SK-N-MC (cell line): ENCODE data around the gene GTF3C6.
"Not testable (repeated sequence)": the region's sequence is repeated elsewhere in the genome, so short reads cannot be mapped to it uniquely, and the experiment has no call there.

Experiments used
- DNase-seq: peaks from one replicate; pipeline ENCODE4 v3.0.0-alpha.2; 2011; ENCODE audit warnings: low read depth, low spot score
- H3K27ac ChIP-seq: fragments of 200-600 bp; sonication (generic); 2 replicates; pipeline ENCODE4 v1.5.1; 2016; ENCODE audit warnings: mixed run types
- H3K36me3 ChIP-seq: fragments of 200-600 bp; sonication (generic); 2 replicates; pipeline ENCODE4 v1.6.1; 2017; ENCODE audit warnings: antibody characterized with exemption, low read length, mixed read lengths; ENCODE audit not compliant: insufficient read depth
- H3K4me3 ChIP-seq: fragments of 200-600 bp; sonication (generic); 2 replicates; pipeline ENCODE4 v1.5.1; 2016
- H3K9ac ChIP-seq: fragments of 200-600 bp; sonication (generic); 2 replicates; pipeline ENCODE4 v1.8.0; 2017; ENCODE audit warnings: mixed run types, mixed read lengths; ENCODE audit not compliant: insufficient read length
- H3K9me3 ChIP-seq: fragments of 200-600 bp; sonication (generic); 2 replicates; pipeline ENCODE4 v1.6.1; 2017; ENCODE audit warnings: low read depth, mild to moderate bottlenecking, antibody characterized with exemption, low read length, moderate library complexity, mixed read lengths
- EZH2 ChIP-seq: fragments of 200-600 bp; sonication (generic); IDR thresholded peaks from one replicate; pipeline ENCODE4 v1.6.1; 2017; ENCODE audit warnings: antibody characterized with exemption
- FOXP2 ChIP-seq: optimal IDR thresholded peaks from 2 replicates; pipeline ENCODE3; 2011; ENCODE audit warnings: mild to moderate bottlenecking, moderate library complexity; ENCODE audit not compliant: insufficient read depth; ENCODE audit errors: extremely low read length, control extremely low read depth
- POLR2AphosphoS5 ChIP-seq: IDR thresholded peaks from 2 replicates; pipeline ENCODE4 v1.6.1; 2012; ENCODE audit warnings: mild to moderate bottlenecking, low read depth, low read length, borderline replicate concordance

GTF3C6 gene

GRCh38 chr6:110996691-110997090 lies 38.2 kb downstream of the GTF3C6 start:
- no peak for TF ChIP-seq FOXP2
- no peak for TF ChIP-seq EZH2
- TF ChIP-seq POLR2AphosphoS5: no peak
- Histone ChIP-seq H3K27ac (no peak overlapping the region), H3K36me3 (peaks cover 92% of the 10 kb centered on the region), H3K9ac (no peak overlapping the region), H3K4me3 (no peak overlapping the region), H3K9me3 (no peaks in the 10 kb centered on the region)
- no peak for DNase-seq

- Histone ChIP-seq H3K4me3 (no peak overlapping the region), H3K9ac (no peak overlapping the region), H3K9me3 (no peaks in the 10 kb centered on the region), H3K27ac (no peak overlapping the region), H3K36me3 (peaks cover 92% of the 10 kb centered on the region)
- peak; percentile 26 for DNase-seq
- no peak for TF ChIP-seq EZH2
- TF ChIP-seq FOXP2: no peak
- no peak for TF ChIP-seq POLR2AphosphoS5
Observed at GRCh38 chr6:110999634-111000270, 41.2 kb downstream of the GTF3C6 start.

- H3K9ac ChIP-seq: no peak overlapping the region
- no peak overlapping the region for H3K4me3 ChIP-seq
- H3K27ac ChIP-seq: no peak overlapping the region
- H3K9me3 ChIP-seq: no peaks in the 10 kb centered on the region
- no peak for DNase-seq
- no peak for TF ChIP-seq POLR2AphosphoS5
- no peak for TF ChIP-seq EZH2
- TF ChIP-seq FOXP2: no peak
- peaks cover 91% of the 10 kb centered on the region for H3K36me3 ChIP-seq
Observed at GRCh38 chr6:111002350-111002749, 43.8 kb downstream of the GTF3C6 start.

GRCh38 chr6:111011360-111012142 lies 53.0 kb downstream of the GTF3C6 start:
- Histone ChIP-seq H3K4me3 (no peak overlapping the region), H3K9ac (no peak overlapping the region), H3K9me3 (no peaks in the 10 kb centered on the region), H3K27ac (no peak overlapping the region), H3K36me3 (peaks cover 81% of the 10 kb centered on the region)
- no peak for DNase-seq
- no peak for TF ChIP-seq POLR2AphosphoS5
- no peak for TF ChIP-seq EZH2
- TF ChIP-seq FOXP2: no peak

DNA sequence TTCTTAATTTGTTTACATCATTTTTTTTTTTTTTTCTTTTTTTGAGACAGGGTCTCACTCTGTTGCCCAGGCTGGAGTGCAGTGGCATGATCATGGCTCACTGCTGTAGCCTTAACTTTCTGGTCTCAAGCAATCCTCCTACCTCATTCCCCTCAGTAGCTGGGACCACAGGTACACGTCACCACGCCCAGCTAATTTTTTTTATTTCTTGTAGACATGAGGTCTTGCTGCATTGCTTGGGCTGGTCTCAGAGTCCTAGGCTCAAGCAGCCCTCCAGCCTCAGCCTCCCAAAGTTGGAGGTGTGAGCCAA lies 53.6 kb downstream of the GTF3C6 start:
- TF ChIP-seq FOXP2 (no peak), POLR2AphosphoS5 (no peak), EZH2 (no peak)
- no peak for DNase-seq
- Histone ChIP-seq H3K4me3 (no peak overlapping the region), H3K27ac (no peak overlapping the region), H3K9me3 (no peaks in the 10 kb centered on the region), H3K9ac (no peak overlapping the region), H3K36me3 (peaks cover 77% of the 10 kb centered on the region)

DNA sequence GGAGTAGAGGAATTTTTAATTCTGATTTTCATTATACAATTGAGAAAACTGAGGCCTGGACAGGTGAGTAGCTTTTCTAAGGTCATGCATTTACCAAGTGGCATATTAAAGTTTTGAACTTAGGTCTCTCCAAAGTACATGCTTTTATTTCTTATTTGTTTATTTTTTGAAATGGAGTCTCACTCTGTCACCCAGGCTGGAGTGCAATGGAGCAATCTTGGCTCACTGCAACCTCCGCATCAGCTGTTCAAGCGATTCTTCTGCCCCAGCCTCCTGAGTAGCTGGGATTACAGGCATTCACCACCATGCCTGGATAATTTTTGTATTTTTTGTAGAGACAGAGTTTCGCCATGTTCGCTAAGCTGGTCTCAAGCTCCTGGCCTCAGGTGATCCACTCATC lies 54.0 kb downstream of the GTF3C6 start:
- H3K9ac ChIP-seq, H3K9me3 ChIP-seq, H3K4me3 ChIP-seq, DNase-seq, H3K27ac ChIP-seq: not testable (repeated sequence)
- H3K36me3 ChIP-seq: peaks cover 74% of the 10 kb centered on the region

- no peak overlapping the region for H3K27ac ChIP-seq
- H3K9ac ChIP-seq: no peak overlapping the region
- H3K4me3 ChIP-seq: no peak overlapping the region
- DNase-seq: no peak
- H3K36me3 ChIP-seq: peaks cover 75% of the 10 kb centered on the region
- H3K9me3 ChIP-seq: no peaks in the 10 kb centered on the region
- no peak for TF ChIP-seq EZH2
- no peak for TF ChIP-seq FOXP2
- no peak for TF ChIP-seq POLR2AphosphoS5
Observed at GRCh38 chr6:111013144-111013915, 54.8 kb downstream of the GTF3C6 start.

DNA sequence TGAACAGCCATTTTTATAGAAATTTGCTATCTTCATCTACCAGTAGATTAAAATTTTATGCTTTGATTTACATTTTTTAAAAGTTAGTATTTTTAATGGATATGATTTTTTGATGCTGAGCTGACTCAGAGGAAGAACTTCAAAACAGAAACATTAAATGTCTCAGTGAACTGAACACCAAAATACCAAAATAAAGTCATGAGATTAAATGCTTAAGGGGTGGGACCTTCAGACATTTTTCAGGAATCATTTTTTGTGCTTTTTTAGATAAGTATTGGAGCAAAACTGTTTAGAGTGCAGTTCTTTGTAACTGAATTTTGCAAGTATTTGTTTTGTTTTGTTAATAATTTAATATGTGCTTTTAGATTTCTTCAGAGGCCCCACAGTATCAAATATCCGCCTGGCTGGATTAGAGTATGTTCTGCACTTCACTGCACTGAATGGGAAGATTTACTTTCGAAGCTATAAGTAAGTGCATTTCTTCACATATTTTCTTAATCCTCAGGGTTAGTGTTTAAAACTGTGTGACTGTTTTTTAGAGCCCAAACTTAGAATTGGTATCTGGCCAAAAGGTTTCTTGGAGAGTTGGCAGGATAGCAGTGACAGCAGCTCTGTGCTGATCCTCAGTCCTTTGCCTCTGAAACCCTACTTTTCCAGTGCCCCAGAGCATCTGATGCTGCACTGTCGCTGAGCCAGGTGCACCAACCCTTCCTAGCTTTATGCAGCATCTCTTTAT lies 57.1 kb downstream of the GTF3C6 start:
- H3K9me3 ChIP-seq: no peaks in the 10 kb centered on the region
- peaks cover 70% of the 10 kb centered on the region for H3K36me3 ChIP-seq
- TF ChIP-seq POLR2AphosphoS5: no peak
- no peak for TF ChIP-seq EZH2
- TF ChIP-seq FOXP2: no peak
- no peak overlapping the region for H3K27ac ChIP-seq
- H3K9ac ChIP-seq: no peak overlapping the region
- DNase-seq: no peak
- H3K4me3 ChIP-seq: no peak overlapping the region

DNA sequence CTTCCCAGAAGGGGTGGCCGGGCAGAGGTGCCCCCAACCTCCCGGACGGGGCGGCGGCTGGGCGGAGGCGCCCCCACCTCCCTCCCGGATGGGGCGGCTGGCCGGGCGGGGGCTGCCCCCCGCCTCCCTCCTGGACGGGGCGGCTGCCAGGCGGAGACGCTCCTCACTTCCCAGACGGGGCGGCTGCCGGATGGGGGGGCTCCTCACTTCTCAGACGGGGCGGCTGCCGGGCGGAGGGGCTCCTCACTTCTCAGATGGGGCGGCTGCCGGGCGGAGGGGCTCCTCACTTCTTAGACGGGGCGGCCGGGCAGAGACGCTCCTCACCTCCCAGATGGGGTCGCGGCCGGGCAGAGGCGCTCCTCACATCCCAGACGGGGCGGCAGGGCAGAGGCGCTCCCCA lies 58.7 kb downstream of the GTF3C6 start:
- H3K36me3 ChIP-seq: peaks cover 66% of the 10 kb centered on the region
- H3K9ac ChIP-seq, H3K9me3 ChIP-seq, DNase-seq, H3K27ac ChIP-seq, H3K4me3 ChIP-seq: not testable (repeated sequence)
